CD14-positive monocyte (primary cell): ENCODE measurements around the gene NOTCH1. TPM values are rescaled to one million over a fixed set of nuclear protein-coding genes. Genes with fewer than 3 reads are reported as not detected.
A peak's percentile ranks its signal among the peaks of the same experiment; 100 is the strongest.

Experiments
- DNase-seq, 3 donors: peaks; one replicate each; pipeline ENCODE4 v3.0.0-alpha.2; 2011 to 2022
- H2AFZ ChIP-seq: 2 replicates; pipeline ENCODE4 v1.6.0; 2012; ENCODE audit warnings: mild to moderate bottlenecking, low read depth, low read length, inconsistent platforms; ENCODE audit not compliant: insufficient read depth, poor library complexity, severe bottlenecking
- H3K27ac ChIP-seq, 2 donors: 1 replicate in 1 of 2; 2 replicates in 1 of 2; pipeline ENCODE4 v1.5.1; 2012 to 2013; ENCODE audit warnings: low read length in 2 of 2, control low read depth in 1 of 2, inconsistent platforms in 1 of 2, low read depth in 1 of 2, mild to moderate bottlenecking in 1 of 2
- H3K27me3 ChIP-seq, 2 donors: one replicate each; pipeline versions ENCODE4 v1.6.0 to v1.6.1; 2011 to 2013; ENCODE audit warnings: low read length in 2 of 2; ENCODE audit not compliant: control insufficient read depth in 2 of 2, insufficient read depth in 2 of 2
- H3K36me3 ChIP-seq, 2 donors: replicated peaks in 1 of 2; 1 replicate in 1 of 2; 2 replicates in 1 of 2; pipeline versions ENCODE4 v1.5.1 to v1.6.1; 2012 to 2013; ENCODE audit warnings: low read length in 2 of 2, control low read depth in 1 of 2, inconsistent platforms in 1 of 2, mild to moderate bottlenecking in 1 of 2; ENCODE audit not compliant: insufficient read depth in 2 of 2, control insufficient read depth in 1 of 2
- H3K4me1 ChIP-seq, 2 donors: 1 replicate in 1 of 2; 2 replicates in 1 of 2; pipeline versions ENCODE4 v1.5.1 to v1.6.1; 2012 to 2013; ENCODE audit warnings: low read length in 2 of 2, control low read depth in 1 of 2, inconsistent platforms in 1 of 2, mild to moderate bottlenecking in 1 of 2, moderate library complexity in 1 of 2; ENCODE audit not compliant: insufficient read depth in 2 of 2, control insufficient read depth in 1 of 2
- H3K4me2 ChIP-seq: replicated peaks from 2 replicates; pipeline ENCODE3; 2012; ENCODE audit warnings: low read length, moderate library complexity, mild to moderate bottlenecking; ENCODE audit not compliant: poor library complexity, severe bottlenecking; ENCODE audit errors: extremely low read depth
- H3K4me3 ChIP-seq, 3 experiments: fragments of 200-600 bp in 1 of 3; sonication (generic) in 1 of 3; replicated peaks in 1 of 3; 1 replicate in 2 of 3; 2 replicates in 1 of 3; pipeline ENCODE4 v1.5.1; 2011 to 2013; ENCODE audit warnings: low read length in 3 of 3, mild to moderate bottlenecking in 3 of 3, control low read depth in 2 of 3, low read depth in 2 of 3, inconsistent platforms in 1 of 3, moderate library complexity in 1 of 3
- H3K79me2 ChIP-seq: 2 replicates; pipeline ENCODE4 v1.6.0; 2012; ENCODE audit warnings: mild to moderate bottlenecking, control low read depth, inconsistent platforms, low read length, moderate library complexity; ENCODE audit not compliant: insufficient read depth
- H3K9ac ChIP-seq: 2 replicates; pipeline ENCODE4 v1.6.0; 2017; ENCODE audit warnings: low read length, mild to moderate bottlenecking; ENCODE audit not compliant: insufficient read depth, poor library complexity, severe bottlenecking
- H3K9me3 ChIP-seq, 2 donors: replicated peaks in 1 of 2; 1 replicate in 1 of 2; 2 replicates in 1 of 2; pipeline versions ENCODE4 v1.5.1 to v1.6.1; 2012 to 2013; ENCODE audit warnings: low read length in 2 of 2, control low read depth in 1 of 2; ENCODE audit not compliant: control insufficient read depth in 1 of 2, insufficient read depth in 1 of 2
- H4K20me1 ChIP-seq: 2 replicates; pipeline ENCODE4 v1.6.0; 2012; ENCODE audit warnings: mild to moderate bottlenecking, low read length, control low read depth, moderate library complexity; ENCODE audit not compliant: insufficient read depth
- H3K27ac Mint-ChIP-seq, 7 donors: one replicate each; pipeline ENCODE4 v1.8.0; 2020; ENCODE audit warnings: mild to moderate bottlenecking in 7 of 7, mixed read lengths in 7 of 7, moderate library complexity in 6 of 7, inconsistent platforms in 2 of 7
- H3K27me3 Mint-ChIP-seq, 3 donors: one replicate each; pipeline ENCODE4 v1.8.0; 2021 to 2022; ENCODE audit warnings: low read depth in 3 of 3, mild to moderate bottlenecking in 3 of 3, mixed read lengths in 3 of 3, moderate library complexity in 3 of 3, inconsistent platforms in 1 of 3
- H3K36me3 Mint-ChIP-seq, 2 donors: one replicate each; pipeline ENCODE4 v1.8.0; 2020; ENCODE audit warnings: mixed read lengths in 2 of 2, inconsistent platforms in 1 of 2, mild to moderate bottlenecking in 1 of 2
- H3K4me1 Mint-ChIP-seq: one replicate; pipeline ENCODE4 v1.8.0; 2020; ENCODE audit warnings: mild to moderate bottlenecking, mixed read lengths
- H3K4me3 Mint-ChIP-seq, 2 donors: one replicate each; pipeline ENCODE4 v1.8.0; 2020; ENCODE audit warnings: mild to moderate bottlenecking in 2 of 2, mixed read lengths in 2 of 2, moderate library complexity in 1 of 2
- H3K9me3 Mint-ChIP-seq, 7 donors: one replicate each; pipeline ENCODE4 v1.8.0; 2020 to 2022; ENCODE audit warnings: mixed read lengths in 7 of 7, mild to moderate bottlenecking in 6 of 7, moderate library complexity in 6 of 7, inconsistent platforms in 2 of 7
- WGBS: methylation state at CpG from one replicate; pipeline ENCODE4 v1.1.5; 2013; ENCODE audit warnings: missing lambda C conversion rate; ENCODE audit not compliant: insufficient coverage; 5-methylcytosine and 5-hydroxymethylcytosine counted together
- intact Hi-C, 2 donors: fragments of 100-400 bp; cut with micrococcal nuclease; formaldehyde crosslinking; loops; one replicate each; pipeline versions ENCODE4 v1.15.0 to v1.15.1; 2023
- polyA plus RNA-seq, 3 donors: library from polyadenylated mRNA; depleted of rRNA in 1 of 3; unstranded in 2 of 3; stranded (reverse) in 1 of 3; fragments of 300-500 nt in 2 of 3; fragments of >200 nt in 1 of 3; fragmentation: Illumina TruSeq in 2 of 3; gene quantifications; 1 replicate in 2 of 3; 2 replicates in 1 of 3; pipeline ENCODE4 v1.2.3, GENCODE V29; 2012 to 2021
- TF ChIP-seq, protein P1 (sequence below): fragments of 200-600 bp; IDR thresholded peaks from one replicate; pipeline ENCODE4 v1.8.0; 2022; ENCODE audit warnings: antibody characterized with exemption, mild to moderate bottlenecking

NOTCH1 gene
- polyA plus RNA-seq, 3 donors, result 1.4 to 33.0 (median 2.2) TPM

DNA sequence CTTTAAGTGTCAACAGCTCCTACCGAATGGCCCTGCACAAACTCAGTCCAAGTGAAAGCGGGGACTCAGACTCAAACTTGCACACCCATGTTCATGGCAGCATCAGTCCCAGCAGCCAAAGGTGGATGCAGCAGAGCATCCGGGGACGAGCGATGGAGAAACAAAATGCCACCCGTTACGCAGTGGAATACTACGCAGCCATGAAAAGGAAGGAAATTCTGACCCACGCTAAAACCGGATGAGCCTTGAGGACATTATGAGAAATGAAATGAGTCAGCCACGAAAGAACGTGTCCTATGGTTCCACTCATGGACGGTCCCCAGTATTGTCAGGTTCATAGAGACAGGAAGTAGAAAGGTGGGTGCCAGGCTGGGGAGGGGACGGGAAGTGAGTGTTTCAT lies 48.6 kb upstream of the NOTCH1 start:
- intact Hi-C loops, result no loop called here

DNA sequence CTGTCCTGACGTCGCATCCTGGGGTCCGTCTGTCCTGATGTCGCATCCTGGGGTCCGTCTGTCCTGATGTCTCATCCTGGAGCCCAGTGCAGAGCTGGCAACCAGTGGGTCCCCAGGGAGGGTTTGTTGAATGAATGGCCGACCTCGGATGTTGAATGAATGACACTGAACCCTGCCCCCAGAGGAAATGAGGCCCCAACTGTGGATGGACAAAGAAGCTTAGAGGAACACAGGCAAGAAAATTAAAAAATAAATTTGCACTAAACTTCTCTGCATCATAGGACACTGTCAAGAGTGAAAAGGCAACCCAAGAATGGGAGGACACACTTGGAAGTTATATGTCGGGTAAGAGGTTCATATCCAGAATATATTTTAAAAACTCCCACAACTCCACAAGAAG lies 47.7 kb upstream of the NOTCH1 start:
- no peaks in the 10 kb centered on the region for H3K79me2 ChIP-seq
- Mint-ChIP-seq H3K9me3 (peaks cover 0 to 5% (median 3%) of the 10 kb centered on the region in 7 donors), H3K4me1 (peaks cover 26% of the 10 kb centered on the region), H3K4me3 (no peak overlapping the region), H3K27me3 (peaks cover 6 to 21% (median 12%) of the 10 kb centered on the region in 3 donors), H3K27ac (no peak overlapping the region), H3K36me3 (no peaks in the 10 kb centered on the region)
- 90% methylated on average over 7 of the region's 8 CpGs for WGBS
- intact Hi-C loops, result no loop called here
- no peak overlapping the region for H3K9ac ChIP-seq
- peaks cover 16 to 24% of the 10 kb centered on the region in 2 donors for H3K4me1 ChIP-seq
- H3K4me3 ChIP-seq, result no peak overlapping the region
- H3K4me2 ChIP-seq, result no peak overlapping the region
- no peak overlapping the region for H3K27ac ChIP-seq
- H4K20me1 ChIP-seq, result no peaks in the 10 kb centered on the region
- H3K27me3 ChIP-seq, result no peaks in the 10 kb centered on the region
- no peak overlapping the region for H2AFZ ChIP-seq
- H3K9me3 ChIP-seq, result peaks cover 0 to 5% of the 10 kb centered on the region in 2 donors
- no peak for DNase-seq
- no peaks in the 10 kb centered on the region for H3K36me3 ChIP-seq
- TF ChIP-seq, protein P1, sequence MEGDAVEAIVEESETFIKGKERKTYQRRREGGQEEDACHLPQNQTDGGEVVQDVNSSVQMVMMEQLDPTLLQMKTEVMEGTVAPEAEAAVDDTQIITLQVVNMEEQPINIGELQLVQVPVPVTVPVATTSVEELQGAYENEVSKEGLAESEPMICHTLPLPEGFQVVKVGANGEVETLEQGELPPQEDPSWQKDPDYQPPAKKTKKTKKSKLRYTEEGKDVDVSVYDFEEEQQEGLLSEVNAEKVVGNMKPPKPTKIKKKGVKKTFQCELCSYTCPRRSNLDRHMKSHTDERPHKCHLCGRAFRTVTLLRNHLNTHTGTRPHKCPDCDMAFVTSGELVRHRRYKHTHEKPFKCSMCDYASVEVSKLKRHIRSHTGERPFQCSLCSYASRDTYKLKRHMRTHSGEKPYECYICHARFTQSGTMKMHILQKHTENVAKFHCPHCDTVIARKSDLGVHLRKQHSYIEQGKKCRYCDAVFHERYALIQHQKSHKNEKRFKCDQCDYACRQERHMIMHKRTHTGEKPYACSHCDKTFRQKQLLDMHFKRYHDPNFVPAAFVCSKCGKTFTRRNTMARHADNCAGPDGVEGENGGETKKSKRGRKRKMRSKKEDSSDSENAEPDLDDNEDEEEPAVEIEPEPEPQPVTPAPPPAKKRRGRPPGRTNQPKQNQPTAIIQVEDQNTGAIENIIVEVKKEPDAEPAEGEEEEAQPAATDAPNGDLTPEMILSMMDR, result no peak

More for the DNA sequence above, 48.6 kb upstream of the NOTCH1 start:
- TF ChIP-seq, protein P1, result no peak
- Histone ChIP-seq H3K9me3 (peaks cover 0 to 5% of the 10 kb centered on the region in 2 donors), H3K4me3 (no peak overlapping the region), H3K4me1 (peaks cover 16 to 22% of the 10 kb centered on the region in 2 donors), H3K9ac (no peak overlapping the region), H3K27ac (no peak overlapping the region), H3K79me2 (no peaks in the 10 kb centered on the region), H3K4me2 (no peak overlapping the region), H3K27me3 (no peaks in the 10 kb centered on the region), H4K20me1 (no peaks in the 10 kb centered on the region), H2AFZ (no peak overlapping the region), H3K36me3 (no peaks in the 10 kb centered on the region)
- Mint-ChIP-seq H3K9me3 (peaks cover 0 to 5% (median 3%) of the 10 kb centered on the region in 7 donors), H3K4me3 (no peak overlapping the region), H3K36me3 (no peaks in the 10 kb centered on the region), H3K4me1 (peaks cover 23% of the 10 kb centered on the region), H3K27me3 (peaks cover 6 to 20% (median 8%) of the 10 kb centered on the region in 3 donors), H3K27ac (peak overlapping the region in 2 of 7 donors; percentile 69 to 75)
- no peak for DNase-seq
- 96% methylated on average over 14 of the region's 14 CpGs for WGBS
